ENCODE measurements around the gene LTK.

LTK gene

DNA sequence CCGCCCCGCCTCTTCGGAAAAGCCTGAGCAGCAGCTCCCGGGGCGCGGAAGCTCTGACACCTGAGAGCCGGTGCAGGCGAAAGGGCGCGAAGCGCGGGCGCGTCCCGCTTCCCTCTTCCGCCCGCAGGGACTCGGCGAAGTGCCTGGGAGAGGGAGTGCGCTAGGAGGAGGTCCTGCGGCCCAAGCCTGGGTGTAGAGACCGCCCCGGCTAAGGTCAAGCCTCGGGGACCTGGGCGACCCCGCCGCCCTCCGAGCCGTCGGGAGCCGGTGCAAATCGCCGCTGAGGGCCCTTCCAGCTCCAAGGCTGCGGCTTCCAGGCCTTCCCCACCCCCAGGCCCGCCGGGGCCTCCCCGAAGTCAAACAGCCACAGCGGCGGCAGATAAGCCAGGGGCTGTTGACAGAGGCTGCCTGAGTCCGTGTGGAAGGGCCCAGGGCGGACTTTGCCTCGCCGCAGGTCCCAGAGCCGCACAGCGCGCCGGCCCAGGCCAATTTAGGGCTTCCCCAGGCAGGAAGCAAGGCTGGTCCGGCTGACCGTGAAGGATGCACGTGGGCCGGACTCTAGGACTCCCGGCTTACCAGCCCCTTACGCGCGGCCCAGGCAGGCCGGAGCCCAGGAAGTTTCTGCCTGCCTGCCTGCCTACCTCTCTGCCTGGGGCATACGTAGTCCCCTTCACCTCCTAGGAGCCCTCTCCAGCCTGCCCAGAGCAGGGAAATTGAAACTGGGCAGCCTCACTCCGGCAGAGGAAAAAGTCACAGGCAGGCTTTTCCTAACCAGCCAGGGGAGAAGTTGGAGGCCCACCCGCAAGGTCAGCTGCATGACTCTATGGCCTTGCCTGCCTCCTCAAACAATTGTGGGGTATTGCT lies 17.7 kb downstream of the LTK start:
- TF ChIP-seq FOXM1 (IDR thresholded peaks at IDR 0.05; ENCODE audit: borderline replicate concordance, low read depth), result no peak
- TF ChIP-seq CEBPB (IDR thresholded peaks at IDR 0.05), result no peak
- no peak for TF ChIP-seq EP300 (IDR thresholded peaks at IDR 0.05; ENCODE audit: borderline replicate concordance)
- TF ChIP-seq NFIC (IDR thresholded peaks at IDR 0.05), result no peak
- no peak for TF ChIP-seq YY1 (IDR thresholded peaks at IDR 0.05; ENCODE audit: low read depth)
- TF ChIP-seq TEAD4 (IDR thresholded peaks at IDR 0.05), result no peak
- TF ChIP-seq RAD21 (IDR thresholded peaks at IDR 0.05; ENCODE audit: low read depth), result no peak
- TF ChIP-seq, protein P1, sequence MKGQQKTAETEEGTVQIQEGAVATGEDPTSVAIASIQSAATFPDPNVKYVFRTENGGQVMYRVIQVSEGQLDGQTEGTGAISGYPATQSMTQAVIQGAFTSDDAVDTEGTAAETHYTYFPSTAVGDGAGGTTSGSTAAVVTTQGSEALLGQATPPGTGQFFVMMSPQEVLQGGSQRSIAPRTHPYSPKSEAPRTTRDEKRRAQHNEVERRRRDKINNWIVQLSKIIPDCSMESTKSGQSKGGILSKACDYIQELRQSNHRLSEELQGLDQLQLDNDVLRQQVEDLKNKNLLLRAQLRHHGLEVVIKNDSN (IDR thresholded peaks at IDR 0.05), result no peak
- TF ChIP-seq TAF1 (IDR thresholded peaks at IDR 0.05; ENCODE audit: low read depth), result no peak
- TF ChIP-seq ZBTB7A (IDR thresholded peaks at IDR 0.05; ENCODE audit: low read depth), result no peak
- TF ChIP-seq REST (IDR thresholded peaks at IDR 0.05; ENCODE audit: low read depth), result no peak
- no peak for TF ChIP-seq EGR1 (IDR thresholded peaks at IDR 0.05)
- TF ChIP-seq TCF12 (IDR thresholded peaks at IDR 0.05; ENCODE audit: low read depth), result no peak
- TF ChIP-seq CREB1 (IDR thresholded peaks at IDR 0.05; ENCODE audit: low read depth), result no peak

DNA sequence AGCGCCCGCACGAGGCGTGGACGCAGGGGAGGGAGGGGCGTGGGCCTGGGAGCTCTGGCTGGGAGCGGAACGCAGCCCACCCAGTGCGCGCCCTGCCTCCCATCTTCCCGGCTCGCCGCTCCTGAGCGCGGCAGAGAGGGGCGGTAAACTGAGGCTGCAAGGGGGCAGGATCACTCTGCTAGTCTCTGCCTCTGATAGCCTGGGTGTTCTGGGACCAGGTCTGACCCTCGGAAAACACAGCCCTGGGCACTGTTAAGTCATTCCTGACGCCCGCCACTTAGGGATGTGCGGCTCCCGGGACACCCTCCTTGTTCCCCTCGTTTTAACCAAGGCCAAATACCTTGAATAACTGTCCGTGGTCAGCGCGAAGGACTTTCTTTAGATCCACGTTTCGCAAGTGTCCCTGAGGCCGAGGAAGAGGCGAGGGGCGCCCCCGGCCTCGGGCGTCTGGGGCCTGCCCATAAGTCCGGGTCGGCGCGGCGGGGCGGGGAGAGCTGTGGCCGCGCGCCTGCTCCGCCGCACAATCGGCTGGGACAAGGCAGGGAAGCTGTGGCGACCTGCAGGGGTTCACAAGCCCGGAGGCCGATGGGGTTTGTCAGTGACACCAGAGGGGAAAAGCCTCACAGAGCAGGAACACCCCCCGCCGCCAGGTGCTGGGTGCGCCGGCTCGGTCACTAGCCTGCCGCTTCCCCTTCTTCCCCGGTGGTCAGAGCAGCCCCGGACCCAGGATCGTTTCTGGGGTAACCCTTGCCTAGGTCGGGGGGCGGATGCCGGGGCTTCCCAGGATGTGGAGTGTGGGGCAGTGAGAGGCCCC lies 18.5 kb downstream of the LTK start:
- no peak for TF ChIP-seq FOXM1 (IDR thresholded peaks at IDR 0.05; ENCODE audit: borderline replicate concordance, low read depth)
- TF ChIP-seq, protein P1 (IDR thresholded peaks at IDR 0.05), result no peak
- no peak for TF ChIP-seq ZBTB7A (IDR thresholded peaks at IDR 0.05; ENCODE audit: low read depth)
- TF ChIP-seq CREB1 (IDR thresholded peaks at IDR 0.05; ENCODE audit: low read depth), result no peak
- TF ChIP-seq EP300 (IDR thresholded peaks at IDR 0.05; ENCODE audit: borderline replicate concordance), result no peak
- no peak for TF ChIP-seq TEAD4 (IDR thresholded peaks at IDR 0.05)
- TF ChIP-seq RAD21 (IDR thresholded peaks at IDR 0.05; ENCODE audit: low read depth), result no peak
- no peak for TF ChIP-seq CEBPB (IDR thresholded peaks at IDR 0.05)
- no peak for TF ChIP-seq YY1 (IDR thresholded peaks at IDR 0.05; ENCODE audit: low read depth)
- TF ChIP-seq REST (IDR thresholded peaks at IDR 0.05; ENCODE audit: low read depth), result no peak
- no peak for TF ChIP-seq TCF12 (IDR thresholded peaks at IDR 0.05; ENCODE audit: low read depth)
- no peak for TF ChIP-seq NFIC (IDR thresholded peaks at IDR 0.05)
- TF ChIP-seq, protein P2, sequence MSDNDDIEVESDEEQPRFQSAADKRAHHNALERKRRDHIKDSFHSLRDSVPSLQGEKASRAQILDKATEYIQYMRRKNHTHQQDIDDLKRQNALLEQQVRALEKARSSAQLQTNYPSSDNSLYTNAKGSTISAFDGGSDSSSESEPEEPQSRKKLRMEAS (IDR thresholded peaks at IDR 0.05), result no peak
- no peak for TF ChIP-seq EGR1 (IDR thresholded peaks at IDR 0.05)
- no peak for TF ChIP-seq TAF1 (IDR thresholded peaks at IDR 0.05; ENCODE audit: low read depth)

GRCh38 chr15:41494190-41494921 lies 19.3 kb downstream of the LTK start:
- TF ChIP-seq, protein P2 (IDR thresholded peaks at IDR 0.05), result peak; percentile 99
- TF ChIP-seq TCF12 (IDR thresholded peaks at IDR 0.05; ENCODE audit: low read depth), result no peak
- TF ChIP-seq YY1 (IDR thresholded peaks at IDR 0.05; ENCODE audit: low read depth), result no peak

GRCh38 chr15:41493902-41494189 lies 19.8 kb downstream of the LTK start:
- TF ChIP-seq RAD21 (IDR thresholded peaks at IDR 0.05; ENCODE audit: low read depth) (no peak), FOXM1 (IDR thresholded peaks at IDR 0.05; ENCODE audit: borderline replicate concordance, low read depth) (no peak), YY1 (IDR thresholded peaks at IDR 0.05; ENCODE audit: low read depth) (no peak), REST (IDR thresholded peaks at IDR 0.05; ENCODE audit: low read depth) (no peak), TCF12 (IDR thresholded peaks at IDR 0.05; ENCODE audit: low read depth) (no peak), EGR1 (IDR thresholded peaks at IDR 0.05) (no peak), CEBPB (IDR thresholded peaks at IDR 0.05) (no peak), TEAD4 (IDR thresholded peaks at IDR 0.05) (no peak), TAF1 (IDR thresholded peaks at IDR 0.05; ENCODE audit: low read depth) (no peak), EP300 (IDR thresholded peaks at IDR 0.05; ENCODE audit: borderline replicate concordance) (no peak), ZBTB7A (IDR thresholded peaks at IDR 0.05; ENCODE audit: low read depth) (no peak), NFIC (IDR thresholded peaks at IDR 0.05) (no peak), CREB1 (IDR thresholded peaks at IDR 0.05; ENCODE audit: low read depth) (no peak)
- TF ChIP-seq, protein P2 (IDR thresholded peaks at IDR 0.05), result no peak
- TF ChIP-seq, protein P1 (IDR thresholded peaks at IDR 0.05), result no peak

Measured in Ishikawa (cell line).